Endometrial microvascular endothelial cells (primary cell): ENCODE results near the gene PARVB. TPM values are rescaled to one million over a fixed set of nuclear protein-coding genes. Genes with fewer than 3 reads are reported as not detected.

Source experiments
- in situ Hi-C: cut with HindIII; loops from 2 replicates; pipeline ENCODE4 v1.10.0; 2017; ENCODE audit warnings: low sequenced_read_pairs, low pct_unique_long_range_greater_than_20kb; ENCODE audit errors: inconsistent ontology term
- total RNA-seq: library from RNA; depleted of rRNA; stranded (reverse); fragments of >200 nt; gene quantifications from one replicate; pipeline ENCODE4 v1.2.3, GENCODE V29; 2015; ENCODE audit errors: inconsistent ontology term

Gene PARVB
- total RNA-seq, 1 donor from 2014 or later = 307 TPM

- in situ Hi-C loops = no loop called here
These were observed 51.6 kb downstream of the PARVB start for GRCh38 chr22:44075670-44076069.

DNA sequence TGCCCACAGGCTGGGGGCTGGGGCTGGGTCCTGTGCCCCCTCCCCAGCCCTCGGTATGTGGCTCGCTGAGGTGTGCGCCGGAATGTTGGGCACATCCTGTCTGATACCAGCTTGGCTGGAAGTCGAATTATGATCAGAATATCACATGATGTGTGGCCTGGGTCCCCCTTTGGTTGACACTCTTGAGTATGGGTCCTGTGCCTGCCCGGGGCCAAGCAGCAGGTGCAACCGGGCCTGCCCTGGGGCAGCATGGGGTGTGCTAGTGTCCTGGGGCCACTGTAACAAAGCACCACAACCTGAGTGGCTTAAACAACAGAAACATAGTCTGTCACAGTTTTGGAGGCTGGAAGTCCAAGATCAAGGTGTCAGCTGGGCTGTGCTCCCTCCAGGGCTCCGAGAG, 52.7 kb downstream of the PARVB start:
- in situ Hi-C loops = no loop called here

DNA sequence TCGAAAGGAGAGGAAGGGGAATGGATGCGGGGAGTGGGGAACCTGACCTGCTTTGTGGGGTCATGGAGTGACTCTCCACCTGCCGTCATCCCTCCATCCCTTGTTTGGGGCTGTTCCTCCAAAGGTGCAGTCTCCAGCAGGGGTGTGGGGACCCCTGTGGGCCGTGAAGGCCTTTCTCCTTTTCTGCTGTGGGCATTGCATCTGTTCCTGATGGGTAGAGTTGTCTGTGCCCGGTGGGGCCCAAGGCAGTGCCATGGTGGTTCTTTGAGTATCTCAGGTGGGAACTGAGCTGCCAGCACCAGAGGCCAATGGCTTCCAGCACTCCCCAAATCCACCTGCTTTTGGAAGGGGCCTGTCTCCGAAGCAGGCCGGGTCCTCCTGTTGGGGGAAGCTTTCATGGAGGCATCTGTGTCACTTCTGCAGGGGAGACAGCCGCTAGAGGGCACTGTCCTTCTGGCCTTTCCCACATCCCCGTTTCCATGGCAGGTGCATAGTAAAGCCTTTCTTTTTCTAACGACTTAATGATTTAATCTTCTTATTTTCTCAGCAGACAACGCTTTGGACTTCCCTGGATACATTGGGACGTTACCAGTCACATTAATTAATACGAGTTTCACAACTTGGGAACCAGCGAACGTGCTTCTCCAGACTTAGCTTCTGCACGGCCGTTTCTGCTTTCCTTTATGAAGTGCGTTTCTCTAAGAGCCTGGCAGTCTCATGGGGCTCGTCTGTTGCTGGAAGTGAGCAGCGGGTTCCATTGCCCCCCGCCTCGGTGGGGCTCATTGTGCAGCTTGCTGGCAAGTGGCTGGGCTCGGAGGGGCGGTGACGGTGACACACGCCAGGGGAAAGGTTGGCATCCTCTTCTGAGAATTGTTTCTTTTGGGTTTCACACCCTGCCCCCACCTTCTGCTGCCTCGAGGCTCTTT, 57.1 kb downstream of the PARVB start:
- in situ Hi-C loops = no loop called here

- in situ Hi-C loops = no loop called here
These were observed 58.7 kb downstream of the PARVB start for GRCh38 chr22:44082801-44083200.

DNA sequence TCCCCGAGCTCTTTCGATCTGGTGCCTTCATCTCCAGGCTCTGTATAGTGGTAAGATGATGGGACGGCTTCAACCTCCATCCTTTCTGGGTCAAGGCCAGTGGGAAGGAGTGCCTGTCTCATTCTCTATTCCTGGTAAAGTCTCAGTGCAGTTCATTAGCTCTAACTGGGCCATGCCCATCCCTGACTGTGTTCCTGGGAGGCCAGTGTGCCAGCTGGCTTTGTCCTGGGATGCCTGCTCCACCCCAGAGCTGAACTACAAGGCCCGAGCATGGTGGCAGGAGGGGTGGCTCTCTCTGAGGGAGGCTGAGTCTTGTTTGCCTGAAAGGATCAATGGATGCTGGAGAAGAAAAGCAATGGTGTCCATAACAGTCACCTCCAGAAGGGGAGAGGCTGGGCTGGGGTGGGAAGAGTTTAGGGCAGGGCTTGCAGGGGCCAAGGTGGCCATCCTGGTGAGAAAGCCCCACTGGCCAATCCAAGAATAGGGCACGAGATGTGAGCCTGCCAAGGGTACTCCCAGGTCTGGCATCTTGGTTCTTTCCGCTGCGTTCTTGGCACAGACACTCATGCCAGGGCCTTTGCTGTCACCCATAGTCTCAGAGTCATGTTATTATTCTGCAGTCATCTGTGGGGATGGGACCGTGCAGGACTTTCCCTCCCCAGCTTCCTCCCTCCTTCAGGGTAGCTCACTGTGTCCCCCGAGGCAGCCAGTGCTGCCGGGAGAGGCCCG, 60.1 kb downstream of the PARVB start:
- in situ Hi-C loops = no loop called here

DNA sequence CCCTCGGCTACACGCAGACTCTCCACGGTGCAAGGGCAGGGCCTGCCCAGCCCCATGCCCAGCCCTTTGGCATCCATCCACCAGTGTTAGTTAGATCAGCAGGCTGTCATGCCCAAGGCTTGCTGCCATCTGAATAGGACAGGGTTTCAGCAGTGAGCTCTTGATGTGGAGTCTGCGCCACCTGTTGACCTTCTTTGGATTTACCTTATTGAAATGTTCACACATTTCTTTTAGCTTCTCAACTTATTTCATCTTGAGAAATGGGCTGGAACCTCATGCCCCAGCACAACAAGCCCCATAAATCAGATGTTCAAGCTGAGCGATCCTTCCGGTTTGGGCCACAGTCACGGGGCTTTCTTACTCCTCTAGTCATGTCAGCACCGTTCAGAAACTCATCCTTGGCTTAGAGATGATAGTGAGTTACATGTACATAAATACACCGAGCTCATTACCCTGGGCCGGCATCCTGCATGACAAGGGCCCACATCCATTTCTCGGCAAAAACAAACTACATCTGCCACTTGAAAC, 61.7 kb downstream of the PARVB start:
- in situ Hi-C loops = no loop called here

GRCh38 chr22:44086271-44087088, 62.4 kb downstream of the PARVB start:
- in situ Hi-C loops = no loop called here

- in situ Hi-C loops = no loop called here
These were observed 63.0 kb downstream of the PARVB start for GRCh38 chr22:44087089-44087430.

DNA sequence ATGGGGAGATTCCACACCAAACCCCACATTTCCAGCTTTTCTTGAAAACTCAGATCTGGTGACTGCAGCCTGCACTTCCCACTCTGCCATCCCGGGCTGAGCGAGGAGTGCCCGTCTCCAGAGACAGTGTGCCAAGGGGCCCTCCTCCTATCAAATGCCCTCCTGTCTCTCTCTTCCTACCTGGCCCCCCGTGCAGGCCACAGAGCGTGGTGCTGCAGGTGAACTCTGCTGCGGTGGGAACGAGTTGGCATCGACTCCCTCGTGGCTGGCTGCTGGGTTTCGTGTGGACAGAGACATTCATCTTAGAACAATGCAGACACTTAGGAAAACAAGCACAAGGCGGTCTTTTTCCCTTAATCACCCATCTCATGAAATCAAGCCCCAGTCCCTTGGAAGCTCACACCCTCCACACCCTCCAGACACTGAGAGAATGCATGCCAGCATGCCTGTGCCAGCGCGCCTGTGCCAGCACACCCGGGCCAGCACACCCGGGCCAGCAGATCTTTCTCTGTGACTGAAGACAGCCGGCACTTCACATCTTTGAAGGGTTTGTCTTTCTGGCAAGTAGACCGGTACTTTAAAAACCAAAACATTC, 65.0 kb downstream of the PARVB start:
- in situ Hi-C loops = no loop called here

- in situ Hi-C loops = no loop called here
These were observed 65.8 kb downstream of the PARVB start for GRCh38 chr22:44089717-44090570.

GRCh38 chr22:44090571-44090905, 66.4 kb downstream of the PARVB start:
- in situ Hi-C loops = no loop called here

DNA sequence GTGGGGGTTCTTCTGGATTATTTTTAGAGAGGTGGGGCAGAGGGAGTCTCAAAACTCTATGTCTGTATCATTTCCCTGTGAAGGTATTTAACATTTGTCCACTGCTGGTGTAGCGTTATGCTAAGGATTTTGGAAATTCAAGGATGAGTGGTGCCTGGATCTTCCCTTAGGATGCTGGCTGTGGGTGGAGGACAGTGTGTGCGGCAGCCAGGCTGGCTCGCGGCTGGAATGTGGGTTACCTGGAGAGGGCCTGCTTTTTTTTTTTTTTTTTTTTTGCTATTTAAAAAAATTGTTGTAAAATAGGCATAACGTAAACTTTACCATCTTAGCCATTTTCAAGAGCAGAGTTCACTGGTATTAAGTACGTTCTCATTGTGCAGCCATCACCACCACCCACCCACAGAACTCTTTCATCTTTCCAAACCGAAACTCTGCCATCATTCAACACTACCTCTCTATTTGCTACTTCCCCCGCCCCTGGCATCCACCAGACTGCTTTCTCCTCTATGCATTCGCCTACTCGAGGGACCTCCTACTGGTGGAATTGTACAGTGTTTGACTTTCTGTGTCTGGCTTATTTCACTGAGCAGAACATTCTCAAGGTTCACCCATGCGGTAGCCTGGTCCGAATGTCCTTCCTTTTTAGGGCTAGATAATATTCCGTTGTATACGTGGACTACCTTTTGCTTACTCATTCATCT, 67.1 kb downstream of the PARVB start:
- in situ Hi-C loops = no loop called here

GRCh38 chr22:44091751-44092150, 67.6 kb downstream of the PARVB start:
- in situ Hi-C loops = no loop called here

DNA sequence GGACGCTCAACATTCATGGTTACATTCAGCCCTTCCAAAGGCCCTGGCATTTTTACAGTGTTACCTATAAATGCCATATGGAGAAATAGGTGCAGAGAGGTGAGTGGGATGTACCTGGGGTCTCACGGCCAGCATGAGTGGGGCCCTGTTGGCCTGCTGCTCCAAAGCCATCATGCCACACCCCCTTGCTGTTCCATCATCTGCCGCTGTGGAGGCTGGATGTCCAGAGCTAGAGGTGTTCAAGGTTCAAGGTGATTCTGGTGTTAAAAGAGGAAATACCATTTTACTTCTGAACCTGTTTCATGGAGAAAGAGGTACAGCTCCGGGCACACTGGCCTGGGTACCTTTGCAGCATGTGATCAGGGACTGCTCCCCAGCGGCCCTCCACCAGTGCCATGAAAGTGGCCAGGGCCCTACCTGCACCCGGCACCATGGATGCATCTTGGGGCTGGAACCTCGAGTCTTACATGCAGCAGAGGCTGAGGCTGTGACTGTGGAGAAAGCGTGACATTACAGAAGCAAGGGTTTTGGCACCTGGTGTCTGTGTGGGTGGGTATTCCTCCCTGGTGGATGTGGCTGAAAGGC, 68.6 kb downstream of the PARVB start:
- in situ Hi-C loops = no loop called here

DNA sequence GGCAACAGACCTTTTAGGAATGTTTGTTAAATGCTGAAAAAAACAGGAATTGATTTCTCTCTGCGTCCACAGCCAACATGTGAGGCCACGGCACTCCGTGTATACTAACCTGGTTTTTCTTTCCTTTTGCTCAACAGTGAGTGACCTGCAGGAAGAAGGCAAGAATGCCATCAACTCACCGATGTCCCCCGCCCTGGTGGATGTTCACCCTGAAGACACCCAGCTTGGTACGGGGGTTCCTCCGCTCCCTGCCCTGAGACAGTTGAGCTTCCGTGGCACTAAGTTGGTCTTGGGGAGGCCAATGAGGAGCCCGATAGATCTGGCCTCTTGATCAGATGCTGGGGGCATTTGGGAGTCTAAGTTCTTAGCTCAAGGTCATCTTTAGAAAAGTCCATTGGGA, 69.7 kb downstream of the PARVB start:
- in situ Hi-C loops = no loop called here

- in situ Hi-C loops = no loop called here
These were observed 70.7 kb downstream of the PARVB start for GRCh38 chr22:44094751-44095302.

GRCh38 chr22:44096736-44097135, 72.6 kb downstream of the PARVB start:
- in situ Hi-C loops = no loop called here
